ENCODE measurements around the gene NPTX2. TPM values are rescaled to one million over a fixed set of nuclear protein-coding genes. Genes with fewer than 3 reads are reported as not detected.

NPTX2 gene
- total RNA-seq, 4 donors from 2014 or later: 2.3 to 4.8 (median 3.6) TPM

DNA sequence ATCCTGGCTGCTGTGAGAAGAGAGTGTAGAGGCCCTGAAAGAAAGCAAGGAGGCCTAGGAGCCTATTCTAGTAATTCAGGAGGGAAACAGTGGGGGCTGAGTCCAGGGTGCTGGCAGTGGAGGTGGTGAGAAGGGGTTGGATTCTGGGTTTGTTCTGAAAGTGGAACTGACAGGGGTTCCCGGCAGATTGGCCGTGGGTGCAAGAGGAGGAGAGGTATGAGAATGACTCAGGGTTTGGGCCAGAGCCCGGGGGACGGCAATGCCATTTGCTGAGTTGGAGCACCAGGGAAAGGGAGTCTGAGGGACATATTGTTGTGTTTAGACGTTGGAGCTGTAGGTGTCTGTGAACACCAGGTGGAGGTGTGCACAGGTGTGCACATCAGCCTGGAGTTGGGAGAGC is 38.5 kb downstream of the NPTX2 start:
- Histone ChIP-seq H3K9me3 (no peaks in the 10 kb centered on the region), H3K4me3 (replicated peaks in 1 of 3) (no peak overlapping the region), H3K36me3 (no peaks in the 10 kb centered on the region), H3K4me1 (no peaks in the 10 kb centered on the region), H3K27ac (no peak overlapping the region), H3K27me3 (no peaks in the 10 kb centered on the region)
- intact Hi-C loops (cut with DNase I): no loop called here
- WGBS, 2 donors: 85 to 91% methylated on average over 5 of the region's 5 CpGs
- no peak for TF ChIP-seq POLR2A (IDR thresholded peaks at IDR 0.05)
- TF ChIP-seq, protein P1, sequence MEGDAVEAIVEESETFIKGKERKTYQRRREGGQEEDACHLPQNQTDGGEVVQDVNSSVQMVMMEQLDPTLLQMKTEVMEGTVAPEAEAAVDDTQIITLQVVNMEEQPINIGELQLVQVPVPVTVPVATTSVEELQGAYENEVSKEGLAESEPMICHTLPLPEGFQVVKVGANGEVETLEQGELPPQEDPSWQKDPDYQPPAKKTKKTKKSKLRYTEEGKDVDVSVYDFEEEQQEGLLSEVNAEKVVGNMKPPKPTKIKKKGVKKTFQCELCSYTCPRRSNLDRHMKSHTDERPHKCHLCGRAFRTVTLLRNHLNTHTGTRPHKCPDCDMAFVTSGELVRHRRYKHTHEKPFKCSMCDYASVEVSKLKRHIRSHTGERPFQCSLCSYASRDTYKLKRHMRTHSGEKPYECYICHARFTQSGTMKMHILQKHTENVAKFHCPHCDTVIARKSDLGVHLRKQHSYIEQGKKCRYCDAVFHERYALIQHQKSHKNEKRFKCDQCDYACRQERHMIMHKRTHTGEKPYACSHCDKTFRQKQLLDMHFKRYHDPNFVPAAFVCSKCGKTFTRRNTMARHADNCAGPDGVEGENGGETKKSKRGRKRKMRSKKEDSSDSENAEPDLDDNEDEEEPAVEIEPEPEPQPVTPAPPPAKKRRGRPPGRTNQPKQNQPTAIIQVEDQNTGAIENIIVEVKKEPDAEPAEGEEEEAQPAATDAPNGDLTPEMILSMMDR (IDR thresholded peaks at IDR 0.05): no peak
- DNase-seq: no peak

DNA sequence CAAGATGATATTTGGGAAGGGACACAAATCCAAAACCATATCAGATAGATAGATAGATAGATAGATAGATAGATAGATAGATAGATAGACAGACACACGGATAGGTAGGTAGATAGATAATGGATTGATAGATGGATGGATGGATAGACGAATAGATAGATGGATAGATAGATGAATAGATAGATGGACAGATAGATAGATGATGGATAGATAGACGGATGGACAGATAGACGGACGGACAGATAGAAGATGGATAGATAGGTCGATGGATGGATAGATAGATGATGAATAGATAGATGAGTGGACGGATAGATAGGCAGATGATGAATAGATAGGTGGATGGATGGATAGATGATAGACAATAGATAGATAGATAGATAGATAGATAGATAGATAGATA is 39.8 kb downstream of the NPTX2 start:
- TF ChIP-seq, protein P1 (IDR thresholded peaks at IDR 0.05): no peak
- no peak for TF ChIP-seq POLR2A (IDR thresholded peaks at IDR 0.05)
- H3K27ac ChIP-seq: no peak overlapping the region
- no peaks in the 10 kb centered on the region for H3K9me3 ChIP-seq
- no peaks in the 10 kb centered on the region for H3K4me1 ChIP-seq
- no peaks in the 10 kb centered on the region for H3K36me3 ChIP-seq
- 86 to 91% methylated on average over 7 of the region's 7 CpGs for WGBS, 2 donors
- intact Hi-C loops (cut with DNase I): no loop called here
- no peak for DNase-seq
- no peaks in the 10 kb centered on the region for H3K27me3 ChIP-seq
- no peak overlapping the region for H3K4me3 ChIP-seq (replicated peaks in 1 of 3)

DNA sequence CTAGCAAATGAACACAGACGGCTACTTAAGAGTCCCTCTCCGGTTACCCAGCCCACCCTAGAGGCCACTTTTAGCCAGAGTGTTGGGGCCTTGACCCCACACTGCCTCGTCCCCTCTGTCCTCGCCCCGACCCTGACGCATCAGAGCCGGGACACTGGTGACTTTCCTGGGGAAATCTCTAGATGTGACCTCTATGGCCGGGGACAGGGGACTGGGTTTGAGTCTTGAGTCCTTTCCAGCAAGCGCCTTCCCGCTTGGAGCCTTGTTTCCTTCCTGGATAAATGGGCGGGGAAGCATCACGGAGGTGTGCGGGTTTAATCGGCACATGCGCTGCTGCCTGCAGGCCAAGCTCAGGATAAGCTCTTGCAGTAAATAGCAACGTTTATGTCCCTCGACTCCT is 40.7 kb downstream of the NPTX2 start:
- Histone ChIP-seq H3K4me3 (replicated peaks in 1 of 3) (no peak overlapping the region), H3K27ac (no peak overlapping the region), H3K36me3 (no peaks in the 10 kb centered on the region), H3K9me3 (no peaks in the 10 kb centered on the region), H3K4me1 (no peaks in the 10 kb centered on the region), H3K27me3 (no peaks in the 10 kb centered on the region)
- DNase-seq: no peak
- intact Hi-C loops (cut with DNase I): no loop called here
- WGBS, 2 donors: 69 to 75% methylated on average over 17 of the region's 17 CpGs
- TF ChIP-seq POLR2A (IDR thresholded peaks at IDR 0.05): no peak
- TF ChIP-seq, protein P1 (IDR thresholded peaks at IDR 0.05): no peak

DNA sequence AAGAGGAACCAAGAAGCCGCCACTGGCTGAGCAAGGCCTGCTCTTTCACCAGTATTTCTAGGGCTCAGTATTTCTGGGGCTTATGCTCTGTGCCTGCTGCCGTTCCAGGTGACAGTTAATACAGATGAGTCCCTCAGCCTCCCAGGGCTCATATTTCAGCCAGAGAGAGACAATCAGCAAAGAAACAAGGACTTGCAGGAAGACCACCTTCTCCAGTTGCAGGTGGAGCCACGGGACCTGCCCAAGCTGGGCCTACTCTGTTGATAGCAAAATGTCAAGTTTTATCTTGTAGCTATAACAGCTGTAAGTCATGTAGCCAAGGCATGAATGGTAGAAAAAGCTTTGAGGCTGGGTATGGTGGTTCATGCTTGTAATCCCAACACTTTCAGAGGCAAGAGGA is 42.7 kb downstream of the NPTX2 start:
- TF ChIP-seq, protein P1 (IDR thresholded peaks at IDR 0.05): no peak
- no peak for TF ChIP-seq POLR2A (IDR thresholded peaks at IDR 0.05)
- no peak for DNase-seq
- intact Hi-C loops (cut with DNase I): no loop called here
- Histone ChIP-seq H3K36me3 (no peaks in the 10 kb centered on the region), H3K27ac (no peak overlapping the region), H3K27me3 (no peaks in the 10 kb centered on the region), H3K9me3 (no peaks in the 10 kb centered on the region), H3K4me3 (replicated peaks in 1 of 3) (no peak overlapping the region), H3K4me1 (no peaks in the 10 kb centered on the region)
- 66 to 68% methylated on average over 3 of the region's 3 CpGs for WGBS, 2 donors

DNA sequence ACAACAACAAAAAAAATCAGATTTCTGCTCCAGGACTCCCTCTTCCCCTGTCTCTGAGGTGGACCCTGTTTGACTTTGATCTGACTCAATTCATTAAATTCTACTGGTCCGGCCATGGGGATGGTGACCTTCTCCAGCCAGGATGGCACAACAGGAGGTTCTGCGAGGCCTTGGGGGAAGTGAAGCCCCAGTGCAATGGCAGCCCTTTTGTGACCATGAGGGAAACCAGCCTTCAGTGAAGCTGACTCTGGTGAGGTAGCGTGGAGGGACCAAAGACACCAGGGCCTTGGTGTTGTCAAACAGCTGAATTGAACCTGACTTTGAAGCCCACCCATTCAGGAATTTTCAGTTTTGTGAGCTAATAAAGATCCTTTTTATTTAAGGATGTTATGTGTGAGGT is 44.5 kb downstream of the NPTX2 start:
- Histone ChIP-seq H3K27me3 (no peaks in the 10 kb centered on the region), H3K4me3 (replicated peaks in 1 of 3) (no peak overlapping the region), H3K4me1 (no peaks in the 10 kb centered on the region), H3K9me3 (no peaks in the 10 kb centered on the region), H3K36me3 (no peaks in the 10 kb centered on the region), H3K27ac (no peak overlapping the region)
- WGBS, 2 donors: 61 to 88% methylated on average over 3 of the region's 3 CpGs
- DNase-seq: no peak
- intact Hi-C loops (cut with DNase I): no loop called here
- TF ChIP-seq POLR2A (IDR thresholded peaks at IDR 0.05): no peak
- TF ChIP-seq, protein P1 (IDR thresholded peaks at IDR 0.05): no peak
